ENCODE results near the gene ZC3H8.

DNA sequence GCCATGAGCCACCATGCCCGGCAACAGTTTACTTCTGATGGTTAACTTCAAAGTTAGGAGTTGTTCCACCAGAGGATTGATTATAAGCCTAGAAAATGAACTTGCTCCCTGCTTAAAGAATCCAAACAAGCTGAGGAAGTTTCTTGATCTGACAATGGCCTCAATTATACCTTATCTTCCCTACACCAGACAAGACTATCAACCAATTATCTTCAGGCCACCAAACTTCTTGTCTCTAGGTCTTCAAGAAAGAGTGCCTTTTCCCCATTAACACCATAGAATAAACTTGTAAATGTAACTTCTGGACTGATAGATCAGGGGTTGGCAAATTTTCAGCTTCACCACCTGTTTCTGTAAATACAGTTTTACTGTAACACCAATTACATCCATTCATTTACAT is 15.0 kb downstream of the ZC3H8 start:
- TF ChIP-seq, protein P1, sequence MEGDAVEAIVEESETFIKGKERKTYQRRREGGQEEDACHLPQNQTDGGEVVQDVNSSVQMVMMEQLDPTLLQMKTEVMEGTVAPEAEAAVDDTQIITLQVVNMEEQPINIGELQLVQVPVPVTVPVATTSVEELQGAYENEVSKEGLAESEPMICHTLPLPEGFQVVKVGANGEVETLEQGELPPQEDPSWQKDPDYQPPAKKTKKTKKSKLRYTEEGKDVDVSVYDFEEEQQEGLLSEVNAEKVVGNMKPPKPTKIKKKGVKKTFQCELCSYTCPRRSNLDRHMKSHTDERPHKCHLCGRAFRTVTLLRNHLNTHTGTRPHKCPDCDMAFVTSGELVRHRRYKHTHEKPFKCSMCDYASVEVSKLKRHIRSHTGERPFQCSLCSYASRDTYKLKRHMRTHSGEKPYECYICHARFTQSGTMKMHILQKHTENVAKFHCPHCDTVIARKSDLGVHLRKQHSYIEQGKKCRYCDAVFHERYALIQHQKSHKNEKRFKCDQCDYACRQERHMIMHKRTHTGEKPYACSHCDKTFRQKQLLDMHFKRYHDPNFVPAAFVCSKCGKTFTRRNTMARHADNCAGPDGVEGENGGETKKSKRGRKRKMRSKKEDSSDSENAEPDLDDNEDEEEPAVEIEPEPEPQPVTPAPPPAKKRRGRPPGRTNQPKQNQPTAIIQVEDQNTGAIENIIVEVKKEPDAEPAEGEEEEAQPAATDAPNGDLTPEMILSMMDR (IDR thresholded peaks at IDR 0.05): no peak
- no peak for TF ChIP-seq POLR2A (IDR thresholded peaks at IDR 0.05)

All from right lobe of liver (tissue), 4 donors.